GM04503 (cell line): ENCODE data around the gene TREML1.
A peak's percentile ranks its signal among the peaks of the same experiment; 100 is the strongest.
"Not testable (repeated sequence)": the region's sequence is repeated elsewhere in the genome, so short reads cannot be mapped to it uniquely, and the experiment has no call there.

Experiments
- DNase-seq: peaks from one replicate; pipeline ENCODE4 v3.0.0-alpha.2; 2012; ENCODE audit warnings: low read depth

Gene TREML1, protein sequence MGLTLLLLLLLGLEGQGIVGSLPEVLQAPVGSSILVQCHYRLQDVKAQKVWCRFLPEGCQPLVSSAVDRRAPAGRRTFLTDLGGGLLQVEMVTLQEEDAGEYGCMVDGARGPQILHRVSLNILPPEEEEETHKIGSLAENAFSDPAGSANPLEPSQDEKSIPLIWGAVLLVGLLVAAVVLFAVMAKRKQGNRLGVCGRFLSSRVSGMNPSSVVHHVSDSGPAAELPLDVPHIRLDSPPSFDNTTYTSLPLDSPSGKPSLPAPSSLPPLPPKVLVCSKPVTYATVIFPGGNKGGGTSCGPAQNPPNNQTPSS

DNA sequence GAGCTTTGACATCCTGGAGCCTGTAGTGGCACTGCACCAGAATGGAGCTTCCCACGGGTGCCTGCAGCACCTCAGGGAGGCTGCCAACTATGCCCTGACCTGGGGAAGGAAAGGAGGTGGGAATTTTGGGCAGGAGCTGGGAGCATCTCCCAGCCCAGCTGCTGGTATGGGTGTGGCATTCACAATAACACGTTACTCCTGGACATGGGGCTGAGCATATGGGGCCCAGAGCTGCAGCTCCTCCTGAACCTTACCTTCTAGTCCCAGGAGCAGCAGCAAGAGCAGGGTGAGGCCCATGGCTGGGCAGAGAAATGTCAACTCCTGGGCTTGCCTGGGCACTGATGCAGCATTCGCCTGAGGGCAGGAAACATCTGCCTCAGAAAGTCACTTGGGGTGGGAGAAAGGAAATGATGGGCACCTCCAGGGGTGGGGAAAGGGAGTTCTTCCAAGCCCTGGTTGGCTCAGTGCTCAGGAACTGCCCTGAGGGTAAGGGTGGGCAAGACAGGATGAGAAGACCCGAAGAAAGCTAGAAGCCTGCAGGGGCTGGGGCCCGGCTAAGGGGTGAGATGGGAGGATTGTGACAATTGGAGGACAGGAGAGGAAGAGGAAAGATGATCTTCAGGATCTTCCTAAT, at the start of gene TREML1:
TSS of gene TREML1 (minus strand) at position 356 of the 634 bp plus-strand sequence. CDS start at position 297, 59 bp downstream.
- DNase-seq, result no peak

DNA sequence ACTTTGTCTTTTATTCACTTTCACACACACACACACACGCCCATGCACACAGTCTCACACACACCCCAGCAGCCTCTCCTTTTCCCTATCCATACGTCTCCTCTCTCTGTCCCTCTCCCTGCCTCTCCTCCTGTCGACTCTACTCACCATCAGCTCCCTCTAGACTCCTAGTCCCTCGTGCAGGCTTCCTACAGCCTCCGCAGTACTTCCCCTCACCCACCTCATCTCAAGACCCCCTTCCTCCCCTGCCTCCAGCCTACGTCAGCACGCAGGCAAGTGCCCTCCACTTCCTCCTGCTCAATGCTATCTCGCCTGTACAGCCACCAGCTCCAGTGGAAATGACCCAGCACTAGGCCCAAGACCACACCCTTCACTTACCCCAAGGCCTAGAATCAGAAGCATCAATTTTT, 47.6 kb upstream of the TREML1 start:
- DNase-seq, result no peak

DNA sequence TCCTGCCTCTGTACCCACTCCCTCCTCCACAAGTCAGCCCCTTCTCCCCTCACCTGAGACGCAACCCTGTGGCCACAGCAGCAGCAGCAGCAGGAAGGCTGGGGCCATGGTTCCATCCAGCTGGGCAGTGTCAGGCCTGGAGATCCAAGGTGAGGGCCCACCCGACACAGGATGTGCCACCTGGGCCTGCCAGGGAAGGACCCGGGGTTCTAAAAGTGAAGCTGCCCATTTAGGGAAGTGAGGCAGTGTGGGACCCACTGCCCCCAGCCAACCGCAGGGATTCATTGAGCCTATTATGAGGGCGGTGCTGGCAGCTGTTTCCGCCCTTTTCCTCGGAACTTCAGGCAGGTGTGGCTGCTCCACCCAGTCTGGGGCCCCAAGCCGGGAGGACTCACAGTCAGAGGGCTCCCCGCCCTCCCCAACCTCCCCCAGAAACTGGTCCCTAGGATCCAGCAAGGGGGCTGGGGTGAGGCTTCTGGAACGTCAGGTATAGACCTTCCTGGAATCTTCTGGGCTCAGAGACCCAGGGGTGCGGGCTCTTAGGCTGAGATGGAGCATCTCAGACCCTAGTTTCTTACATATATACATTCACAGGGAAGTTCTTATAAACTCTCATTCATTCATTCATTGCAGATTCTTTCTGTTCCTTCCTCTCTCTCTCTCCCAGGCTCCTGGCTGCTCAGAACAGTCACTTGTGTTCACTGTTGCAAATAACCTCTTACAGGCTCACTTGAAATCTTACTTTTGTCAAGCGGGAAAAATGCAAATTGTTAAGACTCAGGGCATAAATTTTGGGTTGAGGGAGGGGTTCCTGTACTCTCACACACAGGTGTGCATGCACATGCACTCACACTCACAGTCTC, 47.0 kb upstream of the TREML1 start, which contains the start of gene TREML2:
TSS of gene TREML2 (minus strand) at position 249 of the 863 bp plus-strand sequence. CDS start at position 108, 141 bp downstream.
- DNase-seq, result no peak

DNA sequence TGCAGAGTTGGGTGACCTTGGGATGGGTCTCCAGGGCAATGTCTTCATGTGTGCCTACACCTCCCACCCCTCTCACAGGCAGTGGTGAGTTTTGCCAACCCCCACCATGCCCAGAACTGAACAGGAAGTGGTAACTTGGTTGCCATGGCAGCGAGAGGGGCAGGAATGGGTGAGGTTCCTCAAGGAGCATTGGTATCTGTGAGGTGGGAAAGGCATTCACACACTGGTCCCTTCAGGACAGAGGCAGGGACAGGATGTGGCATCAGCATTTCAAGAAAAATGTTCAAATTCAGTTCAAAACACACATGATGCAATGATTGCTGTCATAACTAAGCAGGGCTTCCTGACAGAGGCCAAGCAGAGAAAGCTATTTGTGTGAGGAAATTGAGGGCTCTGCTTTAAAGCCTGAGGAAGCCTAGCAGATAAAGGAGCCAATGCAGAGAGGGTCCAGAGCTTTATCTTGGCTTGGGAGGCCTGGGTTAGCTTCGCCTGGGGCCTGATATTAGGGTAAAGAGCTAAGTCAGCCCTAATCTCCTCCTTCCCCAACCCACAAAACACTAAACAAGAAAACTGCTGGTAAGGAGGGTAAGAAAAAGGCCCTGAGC, 46.3 kb upstream of the TREML1 start:
- no peak for DNase-seq

DNA sequence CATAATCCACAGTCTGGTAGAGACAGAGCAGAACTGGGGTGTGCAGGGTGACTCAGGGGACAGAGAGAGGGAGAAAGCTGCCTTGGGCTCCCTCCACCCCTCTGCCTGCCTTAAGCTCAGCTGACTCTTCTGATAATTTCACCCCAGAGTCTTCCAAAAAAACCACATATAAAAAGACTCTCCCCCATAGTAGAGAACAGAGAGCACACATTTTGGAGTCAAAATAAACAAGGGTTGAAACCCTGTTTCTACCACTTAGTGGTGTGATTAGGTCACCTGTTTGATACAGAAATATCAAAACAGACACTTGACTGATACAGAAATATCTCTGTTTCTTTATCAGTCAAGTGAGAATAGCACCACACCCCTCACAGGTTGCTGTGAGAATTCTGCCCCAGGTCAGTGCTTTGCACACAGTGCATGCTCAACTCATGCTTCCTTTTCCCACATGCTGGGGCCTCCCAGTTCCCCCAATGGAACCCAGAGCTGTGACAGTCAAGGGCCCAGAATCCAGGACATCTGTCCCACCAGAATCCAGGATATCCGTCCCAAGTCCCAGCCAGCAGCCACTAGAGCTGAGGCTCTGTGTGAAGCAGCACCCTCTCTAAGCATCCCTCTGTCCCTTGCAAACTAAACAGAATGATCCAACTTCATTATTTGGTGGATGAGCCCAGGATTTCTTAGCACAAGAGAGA, 45.6 kb upstream of the TREML1 start:
- DNase-seq, result no peak

DNA sequence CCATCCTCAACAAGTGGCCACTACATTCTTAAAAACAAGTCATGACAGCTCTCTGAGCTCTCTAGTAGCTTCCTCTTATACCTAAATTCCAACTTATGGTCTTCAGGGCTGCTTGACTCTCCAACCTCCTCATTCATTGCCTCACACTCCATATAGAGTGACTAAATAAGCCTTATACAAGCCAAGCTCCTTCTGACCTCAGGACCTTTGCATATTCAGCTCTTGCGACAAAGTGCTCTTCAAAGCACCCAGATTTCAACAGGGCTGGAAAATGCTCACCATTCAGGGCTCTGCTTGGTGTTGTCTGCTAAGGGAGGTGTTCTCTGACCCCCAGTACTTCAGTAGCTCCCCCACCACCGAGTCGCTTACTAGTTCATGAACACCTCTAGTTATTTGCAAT, 43.1 kb upstream of the TREML1 start:
- DNase-seq, result no peak

DNA sequence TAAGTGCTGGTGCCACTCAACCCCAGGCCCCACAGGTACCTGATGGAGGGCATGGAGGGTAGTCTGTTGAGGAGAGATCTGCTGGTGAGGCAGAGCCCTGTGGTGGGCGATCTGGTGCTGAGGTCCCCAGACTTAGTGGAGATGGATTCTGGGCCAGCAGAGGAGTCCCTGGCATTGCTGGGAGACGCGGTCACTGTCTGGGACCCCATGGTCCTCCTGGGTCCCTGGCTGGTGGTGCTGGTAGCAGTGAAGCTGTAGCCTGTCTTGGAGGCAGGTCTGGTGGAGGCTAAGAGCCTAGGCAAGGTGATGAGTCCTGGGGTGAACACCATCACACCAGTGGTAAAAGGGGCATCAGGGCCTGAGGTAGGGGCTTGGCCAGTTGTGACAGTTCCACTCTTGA, 40.2 kb upstream of the TREML1 start:
- no peak for DNase-seq

DNA sequence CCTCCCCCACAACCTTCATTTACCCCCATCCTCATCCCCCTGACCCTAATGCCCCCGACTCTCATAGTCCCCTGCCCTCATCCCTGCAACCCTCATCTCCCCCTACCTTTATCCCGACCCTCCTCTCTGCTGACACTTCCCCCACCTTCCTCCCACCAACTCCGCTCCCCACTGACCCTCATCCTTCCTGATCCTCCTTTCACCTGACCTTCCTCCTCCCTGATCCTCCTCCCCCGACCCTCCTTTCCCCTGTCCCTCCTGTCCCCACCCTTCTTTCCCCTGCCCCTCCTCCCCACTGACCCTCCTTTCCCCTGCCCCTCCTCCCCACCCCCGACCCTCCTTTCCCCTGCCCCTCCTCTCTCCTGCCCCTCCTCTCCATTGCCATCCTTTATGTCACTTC, 39.7 kb upstream of the TREML1 start:
- DNase-seq, result no peak

DNA sequence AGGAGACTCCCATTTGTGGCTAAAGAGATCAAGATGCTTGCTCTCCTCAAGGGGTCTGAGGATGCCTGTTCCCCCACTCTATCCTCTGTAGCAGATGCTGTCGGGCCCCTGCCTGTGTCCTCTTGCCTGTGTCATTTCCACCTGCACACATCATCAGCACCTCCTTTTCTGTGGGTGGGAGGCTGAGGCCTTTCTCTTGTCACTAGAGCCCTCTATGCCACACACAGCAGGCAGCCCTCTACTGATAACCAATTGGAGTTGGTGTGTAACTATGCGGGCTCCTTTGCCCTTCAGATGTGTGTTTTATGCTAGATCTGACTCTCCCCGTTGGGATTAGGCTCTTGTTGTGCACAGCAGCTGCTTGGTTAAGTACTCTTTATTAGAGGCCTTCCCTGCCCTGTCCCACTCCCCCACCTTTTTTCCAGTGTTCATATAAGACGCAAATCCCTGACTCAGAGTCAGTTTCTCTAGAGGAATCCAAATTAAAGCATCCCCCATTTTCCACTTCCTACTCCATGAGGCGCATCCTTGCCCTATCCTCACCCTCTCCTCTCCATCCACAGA, 39.1 kb upstream of the TREML1 start:
- DNase-seq, result no peak

DNA sequence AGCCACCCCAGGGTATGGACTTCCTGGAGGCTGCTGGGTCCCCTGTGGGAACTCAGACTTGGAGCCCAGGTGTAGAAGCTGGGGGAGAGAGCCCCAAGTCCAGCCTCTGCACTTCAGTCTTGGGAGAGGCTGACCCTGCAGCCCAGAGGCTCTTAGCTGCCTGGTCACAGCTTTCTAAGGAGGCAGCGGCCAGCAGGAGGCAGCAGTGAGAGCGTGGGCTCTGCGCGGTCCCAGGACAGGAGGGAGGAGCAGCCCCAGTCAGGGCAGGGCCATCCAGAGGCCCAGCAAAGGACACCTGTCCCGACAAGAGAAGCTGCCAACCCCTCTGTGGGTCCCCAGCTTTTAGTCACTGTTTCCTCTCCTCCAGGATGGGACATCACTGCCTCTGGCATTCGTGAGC, 37.4 kb upstream of the TREML1 start:
- DNase-seq, result no peak

DNA sequence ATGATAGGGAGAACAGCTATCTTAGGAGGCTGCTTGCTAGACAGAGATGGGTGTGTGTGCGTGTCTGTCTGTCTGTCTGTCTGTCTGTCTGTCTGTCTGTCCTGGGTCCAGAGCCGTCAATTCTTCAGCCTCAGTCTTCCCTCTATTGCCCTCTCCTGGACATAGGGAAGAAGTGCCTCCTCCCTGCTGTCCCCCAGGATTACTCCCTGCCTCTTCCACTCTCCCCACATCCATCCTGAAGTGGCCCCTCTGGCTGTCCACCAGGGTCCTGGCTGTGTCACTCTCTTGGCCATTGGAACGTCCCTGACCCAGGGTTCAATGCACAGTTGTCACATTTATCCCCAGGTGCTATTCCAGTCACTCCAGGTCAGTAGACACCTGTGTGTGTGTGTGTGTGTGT, 36.6 kb upstream of the TREML1 start:
- no peak for DNase-seq

DNA sequence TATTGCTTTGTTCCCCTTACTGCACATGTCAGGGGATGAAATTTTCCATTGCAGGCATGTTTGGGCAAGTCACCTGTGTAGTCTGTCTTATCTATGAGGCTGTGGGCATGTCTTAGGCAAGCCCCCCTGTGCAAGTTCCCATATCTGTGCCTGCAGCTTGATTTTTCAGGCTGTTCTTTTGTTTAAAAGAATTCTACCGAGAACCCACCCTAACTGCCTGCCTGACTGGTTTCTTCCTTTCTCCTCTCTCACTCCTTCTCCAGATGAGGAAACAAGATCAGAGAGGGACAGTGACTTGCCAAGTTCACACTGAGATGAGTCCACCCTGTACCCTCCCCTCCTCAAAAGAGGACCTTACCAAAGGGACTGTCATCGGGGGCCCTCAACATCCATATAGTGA, 35.8 kb upstream of the TREML1 start:
- DNase-seq, result no peak

DNA sequence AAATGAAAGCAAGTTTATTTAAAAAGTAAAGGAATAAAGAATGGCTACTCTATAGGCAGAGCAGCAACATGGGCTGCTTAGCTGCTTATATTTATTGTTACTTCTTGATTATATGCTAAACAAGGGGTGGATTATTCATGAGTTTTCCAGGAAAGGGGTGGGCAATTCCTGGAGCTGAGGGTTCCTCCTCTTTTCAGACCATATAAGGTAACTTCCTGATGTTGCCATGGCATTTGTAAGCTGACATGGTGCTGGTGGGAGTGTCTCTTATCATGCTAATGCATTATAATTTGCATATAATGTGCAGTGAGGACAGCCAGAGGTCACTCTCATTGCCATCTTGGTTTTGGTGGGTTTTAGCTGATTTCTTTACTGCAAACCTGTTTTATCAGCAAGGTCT, 34.9 kb upstream of the TREML1 start:
- DNase-seq, result not testable (repeated sequence)

DNA sequence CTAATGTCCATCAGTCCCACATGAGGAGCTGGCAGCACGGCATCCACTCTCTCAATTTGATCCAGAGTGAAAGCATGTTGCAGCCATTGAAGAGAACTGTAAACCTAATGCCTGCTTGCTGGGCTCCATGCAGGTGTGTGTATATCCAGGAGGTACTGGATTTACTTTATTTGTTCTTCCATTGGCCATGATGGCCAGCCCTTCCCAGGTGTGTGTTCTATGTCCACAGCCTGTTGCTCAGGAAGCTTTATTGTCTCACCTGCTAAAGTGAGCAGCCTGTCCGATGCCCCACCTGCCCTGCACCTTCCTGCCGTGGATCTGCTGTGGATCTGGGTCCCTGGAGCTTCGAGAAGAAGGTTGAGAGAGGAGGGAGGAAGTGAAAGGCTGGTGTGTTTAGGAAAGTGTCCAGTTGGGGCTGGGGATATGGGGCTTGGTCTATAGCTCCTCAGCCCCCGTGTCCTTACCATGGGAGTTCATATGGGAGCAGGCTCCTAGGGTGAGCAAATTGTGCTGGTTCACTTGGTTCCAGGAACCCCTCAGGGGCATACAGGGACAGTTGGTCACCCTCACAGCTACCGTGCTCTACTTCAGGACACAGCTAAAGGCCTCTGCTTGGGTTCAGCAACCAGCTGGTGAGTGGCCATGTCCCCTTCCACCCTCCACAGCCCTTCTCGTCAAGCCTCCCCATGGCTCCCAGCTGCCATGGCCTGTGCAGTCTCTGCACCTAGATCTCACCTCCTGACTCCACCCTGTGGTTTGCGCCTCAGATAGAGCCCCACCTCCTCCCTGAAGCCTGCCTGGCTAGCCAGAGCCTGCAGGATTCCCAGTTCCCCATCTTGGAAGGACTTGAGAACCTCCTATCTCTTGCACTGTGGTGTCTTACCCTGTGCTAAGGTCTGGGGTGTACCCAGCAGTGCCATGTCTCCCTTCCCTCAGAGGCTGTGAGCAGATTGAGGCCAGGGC, 34.1 kb upstream of the TREML1 start:
- no peak for DNase-seq

DNA sequence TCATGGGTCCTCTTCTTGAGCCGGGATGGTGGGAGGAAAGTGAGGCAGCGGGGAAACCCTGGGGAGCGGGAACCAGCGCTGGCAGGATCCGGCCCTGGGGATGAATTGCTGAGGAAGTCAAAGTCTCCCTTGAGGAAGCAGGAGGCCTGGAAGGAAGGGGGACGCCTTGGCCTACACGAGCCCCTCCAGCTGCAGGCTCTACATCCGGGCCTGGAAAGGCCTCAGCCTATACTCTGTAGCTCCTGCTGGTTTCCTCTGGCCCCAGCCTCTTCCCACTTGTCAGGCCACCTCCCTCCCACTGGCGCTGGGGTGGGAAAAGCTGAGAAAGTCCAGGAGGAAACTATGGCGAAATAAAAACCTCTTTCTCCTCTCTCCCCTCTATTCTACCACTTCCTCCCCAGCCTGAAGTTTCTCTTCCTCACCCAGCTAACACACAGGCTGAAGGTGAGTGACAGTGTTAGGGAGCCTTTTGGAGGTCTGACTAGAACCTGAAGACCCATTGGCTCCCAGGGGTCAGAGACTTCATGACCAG, 31.9 kb upstream of the TREML1 start:
- no peak for DNase-seq

DNA sequence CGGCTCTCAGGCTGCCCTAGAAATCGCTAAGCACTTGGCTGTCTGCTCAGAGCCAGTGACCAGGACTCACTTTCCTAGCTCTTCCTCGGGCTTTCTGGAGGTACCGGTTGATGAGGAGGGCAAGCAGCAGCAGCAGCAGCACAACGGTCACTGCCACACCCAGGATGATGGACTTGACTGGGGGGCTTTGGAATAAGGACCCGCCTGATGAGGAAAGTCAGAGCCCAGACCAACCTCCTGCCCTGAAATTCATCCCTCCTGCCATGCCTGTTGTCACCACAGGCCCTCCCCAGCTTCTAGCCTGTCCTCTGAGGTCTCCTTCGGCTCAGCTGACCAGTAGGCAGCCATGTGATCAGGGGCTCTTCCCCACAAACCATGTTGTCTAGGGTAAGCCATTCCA, 30.6 kb upstream of the TREML1 start:
- DNase-seq, result no peak

DNA sequence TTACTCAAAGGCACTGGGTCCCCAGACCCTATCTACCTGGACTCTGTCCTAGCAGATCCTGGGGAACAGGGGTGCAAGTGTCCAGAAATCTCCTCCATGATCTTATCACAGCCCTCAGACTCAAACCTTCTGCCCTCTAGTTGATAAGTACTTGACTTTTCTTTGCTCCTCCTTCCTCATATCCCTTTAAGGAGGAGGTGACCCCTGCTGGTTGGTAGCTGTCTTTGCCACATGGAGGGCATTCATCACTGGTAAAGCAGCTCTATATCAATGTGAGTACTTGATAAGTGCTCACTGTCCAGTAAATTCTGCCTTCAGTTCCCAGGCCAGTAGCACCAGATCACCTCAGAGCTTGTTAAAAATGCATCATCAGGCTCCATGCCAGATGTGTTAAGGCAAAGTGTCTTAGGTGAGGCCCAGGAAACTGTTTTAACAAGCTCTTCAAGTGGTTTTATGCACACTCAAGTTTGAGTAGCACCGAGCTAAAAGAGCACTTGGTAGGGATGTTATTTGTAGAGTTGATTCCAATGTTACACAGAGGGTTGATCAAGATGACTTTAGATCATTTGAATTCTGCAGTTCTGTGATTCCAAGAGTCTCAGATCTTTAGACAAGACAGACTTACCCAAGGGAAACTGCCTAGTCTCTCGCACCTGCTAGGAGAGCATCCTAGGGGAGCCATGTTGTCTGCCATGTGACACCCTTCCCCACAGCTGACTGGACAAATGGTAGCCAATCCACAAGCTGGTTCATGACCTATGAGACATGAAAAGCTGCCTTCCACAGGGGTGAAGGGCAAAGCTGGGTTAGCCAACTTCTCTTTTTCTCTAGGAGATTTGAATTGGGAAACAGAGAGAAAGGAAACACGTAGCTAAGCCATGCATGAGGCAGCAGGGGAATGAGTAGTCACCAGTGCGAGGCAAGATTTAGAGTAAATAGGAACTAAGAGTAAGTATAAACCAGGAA, 28.2 kb upstream of the TREML1 start:
- DNase-seq, result peak; percentile 12

DNA sequence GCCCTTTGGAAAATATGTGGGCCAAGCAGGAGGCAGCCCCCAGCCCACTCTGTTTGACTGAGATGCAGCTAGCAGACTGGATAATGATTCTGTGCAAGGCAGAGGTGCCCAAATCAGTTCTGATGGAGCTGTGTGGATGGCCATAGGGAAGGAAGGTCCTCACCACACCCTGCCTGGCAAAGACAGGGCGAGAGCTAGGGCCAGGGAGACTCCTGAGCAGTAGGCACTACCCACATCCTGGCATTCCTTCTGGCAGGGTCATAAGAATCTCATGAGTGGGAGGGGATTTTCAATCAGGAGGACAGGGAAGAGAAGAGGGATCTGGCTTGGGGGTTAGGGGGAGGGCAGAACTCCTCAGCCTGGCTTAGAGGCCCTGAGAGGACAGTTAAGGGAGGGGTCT, 27.4 kb upstream of the TREML1 start:
- no peak for DNase-seq

DNA sequence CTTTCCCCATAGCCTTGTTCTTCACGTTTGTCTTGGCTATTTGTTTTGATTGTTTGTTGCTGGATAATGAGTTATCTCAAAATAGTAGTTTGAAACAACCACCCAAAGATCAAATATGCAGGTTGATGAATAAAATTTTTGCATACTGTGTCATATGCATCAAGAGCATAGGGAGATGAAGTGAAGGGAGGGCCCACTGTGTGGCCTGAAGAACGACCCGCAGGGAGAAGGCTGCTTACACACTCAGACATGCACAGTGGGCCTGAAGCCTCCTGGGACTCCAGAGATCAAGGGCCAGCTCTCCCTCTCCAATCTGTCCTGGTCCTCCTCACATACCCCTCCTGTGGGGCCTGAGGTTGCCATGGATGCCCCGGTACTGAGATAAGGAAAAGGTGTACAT, 25.0 kb upstream of the TREML1 start:
- DNase-seq, result no peak
